GM12801 (cell line): Measurements from ENCODE around the gene PTGIS.

ENCODE experiments used
- TF ChIP-seq, protein P1 (sequence below): IDR thresholded peaks from one replicate; pipeline ENCODE4 v1.5.1; 2011; ENCODE audit warnings: control low read depth; ENCODE audit not compliant: insufficient read length; ENCODE audit errors: extremely low read depth

Gene PTGIS

DNA sequence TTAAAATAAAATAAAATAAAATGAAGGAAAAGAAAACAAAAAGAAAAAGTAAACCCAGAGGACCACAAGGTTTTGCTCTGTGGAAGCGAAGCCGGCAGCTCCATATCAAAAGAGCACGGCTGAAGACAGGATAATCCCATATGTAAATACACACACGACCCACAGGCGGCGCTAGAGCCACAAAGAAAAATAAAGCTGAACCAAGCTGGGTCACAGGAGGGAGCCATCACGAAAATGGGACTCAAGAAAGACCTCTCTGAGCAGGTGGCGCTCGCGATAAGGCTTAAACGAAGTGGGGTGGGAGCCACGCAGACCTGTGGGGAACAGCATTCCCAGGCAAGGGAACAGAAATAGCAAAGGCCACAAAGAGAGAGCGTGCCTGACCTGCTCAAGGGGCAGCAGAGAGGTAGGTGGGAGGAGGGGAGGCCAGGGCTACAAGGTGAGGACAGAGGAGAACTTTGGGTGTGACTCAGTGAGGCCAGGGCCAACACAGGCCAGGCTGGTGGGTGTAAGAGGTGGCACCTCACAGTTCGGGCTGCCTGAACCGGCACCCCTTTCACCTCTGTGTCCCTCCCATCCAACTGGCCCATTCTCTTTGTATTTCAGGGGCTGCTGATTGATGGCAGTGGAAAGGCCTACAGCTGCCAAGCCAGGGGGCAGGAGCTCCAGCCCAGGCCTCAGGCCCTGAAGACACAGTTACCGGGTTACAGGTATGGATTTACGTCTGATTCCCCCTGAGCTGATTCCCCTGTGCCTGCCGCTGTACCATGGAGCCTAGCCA is 26.0 kb downstream of the PTGIS start:
- TF ChIP-seq, protein P1, sequence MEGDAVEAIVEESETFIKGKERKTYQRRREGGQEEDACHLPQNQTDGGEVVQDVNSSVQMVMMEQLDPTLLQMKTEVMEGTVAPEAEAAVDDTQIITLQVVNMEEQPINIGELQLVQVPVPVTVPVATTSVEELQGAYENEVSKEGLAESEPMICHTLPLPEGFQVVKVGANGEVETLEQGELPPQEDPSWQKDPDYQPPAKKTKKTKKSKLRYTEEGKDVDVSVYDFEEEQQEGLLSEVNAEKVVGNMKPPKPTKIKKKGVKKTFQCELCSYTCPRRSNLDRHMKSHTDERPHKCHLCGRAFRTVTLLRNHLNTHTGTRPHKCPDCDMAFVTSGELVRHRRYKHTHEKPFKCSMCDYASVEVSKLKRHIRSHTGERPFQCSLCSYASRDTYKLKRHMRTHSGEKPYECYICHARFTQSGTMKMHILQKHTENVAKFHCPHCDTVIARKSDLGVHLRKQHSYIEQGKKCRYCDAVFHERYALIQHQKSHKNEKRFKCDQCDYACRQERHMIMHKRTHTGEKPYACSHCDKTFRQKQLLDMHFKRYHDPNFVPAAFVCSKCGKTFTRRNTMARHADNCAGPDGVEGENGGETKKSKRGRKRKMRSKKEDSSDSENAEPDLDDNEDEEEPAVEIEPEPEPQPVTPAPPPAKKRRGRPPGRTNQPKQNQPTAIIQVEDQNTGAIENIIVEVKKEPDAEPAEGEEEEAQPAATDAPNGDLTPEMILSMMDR = no peak

DNA sequence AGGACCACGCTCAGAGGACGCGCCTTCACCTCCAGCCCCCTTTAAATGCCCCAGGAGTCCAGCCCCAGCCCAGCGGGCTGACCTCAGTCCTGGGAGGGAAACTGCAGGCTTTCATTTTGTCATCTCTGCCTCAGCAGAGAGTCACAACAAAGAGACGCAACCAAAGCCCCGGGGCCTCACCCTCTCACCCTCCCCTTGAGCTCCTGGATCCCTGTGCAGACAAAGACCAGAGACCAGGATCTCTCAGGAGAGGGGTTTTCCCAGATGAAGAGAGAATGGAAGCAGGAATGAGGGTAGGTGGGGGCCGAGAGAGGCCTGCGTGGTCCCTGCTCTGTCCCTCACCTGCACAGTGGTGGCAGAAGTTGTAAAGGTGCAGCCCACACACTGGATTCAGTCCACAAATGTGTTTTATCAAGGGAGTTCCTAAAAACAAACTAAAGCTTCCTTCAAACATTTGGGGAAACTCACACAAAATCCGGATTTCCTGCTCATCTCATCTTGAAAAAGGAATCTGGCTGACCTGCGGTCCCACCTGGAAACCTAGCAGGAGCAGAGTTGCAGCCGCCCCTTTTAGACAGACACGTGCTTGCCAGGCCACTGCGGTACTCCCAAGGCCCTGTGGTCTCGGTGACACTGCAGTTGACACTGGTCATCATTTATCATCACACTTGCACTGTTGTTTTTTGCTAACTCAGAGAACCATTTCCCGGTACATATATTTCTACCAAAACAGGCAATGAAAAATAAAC is 27.1 kb downstream of the PTGIS start:
- TF ChIP-seq, protein P1 = no peak

DNA sequence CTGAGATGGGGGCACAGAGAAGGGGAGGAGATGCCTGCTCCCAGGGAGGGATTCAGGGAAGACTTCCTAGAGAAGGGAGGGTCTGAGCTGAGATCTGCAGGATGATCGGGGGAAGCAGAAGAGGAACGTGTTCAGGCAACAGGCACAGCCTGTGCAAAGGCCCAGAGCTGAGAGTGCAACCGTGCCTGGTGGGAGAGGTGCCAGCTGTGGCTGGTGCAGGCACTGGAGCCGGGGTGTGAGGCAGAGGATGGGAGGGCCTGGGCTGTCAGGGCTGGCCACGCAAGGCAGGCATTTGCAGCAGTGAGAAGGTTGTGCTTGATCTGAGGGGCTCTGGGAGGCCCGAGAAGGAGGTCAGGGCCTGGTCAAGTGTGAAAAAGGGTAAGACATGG is 27.7 kb downstream of the PTGIS start:
- TF ChIP-seq, protein P1 = no peak

DNA sequence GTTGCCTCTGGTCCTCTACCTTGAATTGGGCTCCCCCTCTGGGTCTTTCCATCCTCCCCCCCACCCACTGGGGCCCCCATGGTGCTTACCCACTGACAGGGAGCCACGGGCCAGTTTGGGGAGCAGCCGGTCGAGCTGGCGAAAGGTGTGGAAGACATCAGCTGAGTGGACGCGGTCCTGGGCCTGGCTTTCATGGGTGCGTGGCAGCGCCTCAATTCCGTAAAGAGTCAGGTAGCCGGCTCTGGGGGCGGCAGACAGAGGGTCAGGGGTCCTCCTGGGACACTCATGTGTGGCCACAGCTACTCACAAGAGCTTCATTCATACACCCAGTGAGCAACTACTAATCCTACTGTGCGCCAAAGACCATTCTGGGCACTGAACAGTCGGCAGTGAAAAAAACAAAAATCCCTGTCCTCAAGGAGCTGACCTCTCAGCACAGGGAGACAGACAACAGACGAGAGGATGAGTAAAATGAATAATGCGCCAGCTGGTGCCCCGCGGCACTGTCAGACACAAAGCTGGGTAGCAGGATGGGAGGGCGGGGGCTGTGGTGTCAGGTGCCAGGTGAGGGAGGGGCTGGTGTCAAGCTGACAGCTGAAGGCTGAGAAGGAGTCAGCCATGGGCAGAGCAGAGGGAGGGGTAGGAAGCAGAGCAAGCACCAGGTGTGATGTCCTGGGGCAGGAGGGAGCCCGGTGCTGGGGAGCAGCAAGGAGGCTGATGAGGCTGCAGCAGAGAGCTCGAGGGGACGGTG is 28.3 kb downstream of the PTGIS start:
- TF ChIP-seq, protein P1 = no peak

DNA sequence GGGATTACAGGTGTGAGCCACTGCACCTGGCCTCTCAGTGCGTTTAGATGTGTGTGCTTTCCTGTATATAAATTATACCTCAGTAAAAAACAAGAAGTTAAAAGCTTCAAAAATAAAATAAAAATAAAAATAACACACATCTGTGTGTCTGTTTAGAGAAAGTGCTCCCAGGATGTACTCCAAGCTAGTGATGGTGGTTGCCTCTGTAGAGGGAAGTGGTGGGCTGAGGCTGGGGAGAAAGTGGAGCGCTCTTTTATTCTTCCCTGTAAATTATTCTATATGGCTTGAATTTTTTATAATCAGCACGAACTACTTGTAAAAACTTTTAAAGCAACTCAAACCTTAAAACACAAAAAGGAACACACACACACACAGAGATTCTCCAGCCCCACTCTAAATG is 29.0 kb downstream of the PTGIS start:
- TF ChIP-seq, protein P1 = no peak

DNA sequence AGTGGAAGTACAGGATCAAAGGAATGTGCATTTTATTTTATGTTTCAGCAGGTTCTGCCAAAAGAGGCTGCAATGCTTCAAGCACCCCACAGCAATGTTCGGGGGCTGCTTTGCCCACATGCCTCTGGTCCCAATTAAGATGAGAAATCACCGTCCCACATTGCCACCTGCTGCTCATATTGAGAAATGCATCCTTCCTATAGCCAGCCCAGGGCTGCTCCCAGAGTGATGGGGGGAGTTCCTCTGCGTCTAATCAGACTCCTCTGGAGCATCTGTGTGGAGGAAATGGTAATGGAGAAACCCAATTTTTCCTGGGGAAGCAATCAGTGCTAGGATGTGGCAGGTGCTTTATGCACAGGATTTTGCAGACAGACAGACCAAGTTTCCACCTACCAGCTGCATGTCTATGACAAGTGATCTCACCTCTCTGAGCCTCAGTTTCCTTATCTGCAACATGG is 33.7 kb downstream of the PTGIS start:
- TF ChIP-seq, protein P1 = no peak
